Mucosa of descending colon (tissue), 3 donors: ENCODE data around the gene TEX101. TPM values are rescaled to one million over a fixed set of nuclear protein-coding genes. Genes with fewer than 3 reads are reported as not detected.
"Not testable (repeated sequence)": the region's sequence is repeated elsewhere in the genome, so short reads cannot be mapped to it uniquely, and the experiment has no call there.

ENCODE experiments used
- ATAC-seq: fragments of 200-7000 bp; cut with Tn5 transposase; one replicate; pipeline ENCODE4 v1.9.1; 2020; ENCODE audit warnings: mild to moderate bottlenecking, moderate library complexity
- DNase-seq, 3 donors: peaks; one replicate each; pipeline ENCODE4 v3.0.0-alpha.2; 2020
- H3K36me3 ChIP-seq: fragments of 200-600 bp; one replicate; pipeline ENCODE4 v1.8.0; 2021; ENCODE audit warnings: low read depth, mild to moderate bottlenecking
- H3K4me1 ChIP-seq: fragments of 200-600 bp; one replicate; pipeline ENCODE4 v1.8.0; 2021; ENCODE audit warnings: low read depth, mild to moderate bottlenecking
- H3K4me3 ChIP-seq: fragments of 200-600 bp; one replicate; pipeline ENCODE4 v1.8.0; 2021; ENCODE audit warnings: mild to moderate bottlenecking
- H3K9me3 ChIP-seq: fragments of 200-600 bp; one replicate; pipeline ENCODE4 v1.8.0; 2021; ENCODE audit warnings: mild to moderate bottlenecking
- intact Hi-C, 2 donors: fragments of 100-400 bp; cut with DNase I in 1 of 2; cut with micrococcal nuclease in 1 of 2; formaldehyde crosslinking; loops; one replicate each; pipeline versions ENCODE4 v1.11.0 to v1.11.1; 2022; cut with DNase I, micrococcal nuclease
- total RNA-seq, 3 donors: library from RNA; stranded (reverse); fragmentation: NEBNext Ultra II Directional in 2 of 3; extraction: Animal tissue kit (Norgen Biotek cat#: 25700) in 2 of 3; gene quantifications; one replicate each; pipeline versions ENCODE4 v1.2.1 to v1.2.4, GENCODE V29; 2021 to 2023
- TF ChIP-seq, protein P1 (sequence below): fragments of 200-600 bp; IDR thresholded peaks from one replicate; pipeline ENCODE4 v1.8.0; 2022; ENCODE audit warnings: antibody characterized with exemption, mild to moderate bottlenecking
- donor health status: DM: no; HTN: no; CAD: no; lungs with moderate emphysema.
- donor health status: DM: no; HTN: no; CAD: no.
- donor health status: DM: no; HTN: yes; CAD: no.

The TEX101 gene
- total RNA-seq, 3 donors from 2014 or later: 0.35 TPM; not detected in 2

DNA sequence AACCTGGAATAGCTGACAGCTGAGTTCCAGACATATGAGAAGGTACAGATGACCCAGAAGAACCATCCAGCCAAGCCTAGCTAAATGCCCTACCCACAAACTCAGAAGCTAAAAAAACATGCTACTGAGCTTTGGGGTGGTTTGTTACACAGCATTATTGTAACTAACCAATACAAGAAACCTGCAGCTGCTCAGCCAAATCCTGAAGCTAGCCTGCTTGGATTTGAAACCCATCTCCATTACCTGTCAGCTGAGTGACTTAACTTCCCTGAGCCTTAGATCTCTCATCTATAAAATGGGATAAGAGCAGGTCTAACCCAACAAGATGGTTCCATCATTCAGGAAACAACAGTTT, 25.0 kb downstream of the TEX101 start:
- no peak overlapping the region for H3K4me3 ChIP-seq
- DNase-seq (no peak), ATAC-seq (no peak)
- H3K9me3 ChIP-seq: no peaks in the 10 kb centered on the region
- TF ChIP-seq, protein P1, sequence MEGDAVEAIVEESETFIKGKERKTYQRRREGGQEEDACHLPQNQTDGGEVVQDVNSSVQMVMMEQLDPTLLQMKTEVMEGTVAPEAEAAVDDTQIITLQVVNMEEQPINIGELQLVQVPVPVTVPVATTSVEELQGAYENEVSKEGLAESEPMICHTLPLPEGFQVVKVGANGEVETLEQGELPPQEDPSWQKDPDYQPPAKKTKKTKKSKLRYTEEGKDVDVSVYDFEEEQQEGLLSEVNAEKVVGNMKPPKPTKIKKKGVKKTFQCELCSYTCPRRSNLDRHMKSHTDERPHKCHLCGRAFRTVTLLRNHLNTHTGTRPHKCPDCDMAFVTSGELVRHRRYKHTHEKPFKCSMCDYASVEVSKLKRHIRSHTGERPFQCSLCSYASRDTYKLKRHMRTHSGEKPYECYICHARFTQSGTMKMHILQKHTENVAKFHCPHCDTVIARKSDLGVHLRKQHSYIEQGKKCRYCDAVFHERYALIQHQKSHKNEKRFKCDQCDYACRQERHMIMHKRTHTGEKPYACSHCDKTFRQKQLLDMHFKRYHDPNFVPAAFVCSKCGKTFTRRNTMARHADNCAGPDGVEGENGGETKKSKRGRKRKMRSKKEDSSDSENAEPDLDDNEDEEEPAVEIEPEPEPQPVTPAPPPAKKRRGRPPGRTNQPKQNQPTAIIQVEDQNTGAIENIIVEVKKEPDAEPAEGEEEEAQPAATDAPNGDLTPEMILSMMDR: no peak
- peaks cover 9% of the 10 kb centered on the region for H3K4me1 ChIP-seq
- intact Hi-C loops: no loop called here
- no peaks in the 10 kb centered on the region for H3K36me3 ChIP-seq

DNA sequence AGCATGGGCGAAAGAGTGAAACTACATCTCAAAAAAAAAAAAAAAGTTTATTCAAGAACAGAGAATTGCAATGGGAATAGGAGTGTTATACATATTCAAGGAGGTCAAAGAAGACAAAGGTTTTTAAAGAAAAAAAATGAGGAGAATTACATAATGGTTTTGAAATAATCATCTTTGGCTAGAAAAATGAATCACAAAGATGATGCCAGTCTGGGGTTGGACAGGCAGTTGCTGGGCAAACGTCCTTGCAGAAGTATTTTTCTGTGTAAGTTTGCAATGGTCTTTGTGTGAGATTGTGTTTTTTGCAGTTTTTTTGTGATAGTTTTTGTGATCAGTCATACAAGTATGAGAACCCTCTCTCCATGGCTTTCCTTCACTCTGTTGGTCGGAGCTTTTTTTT, 27.0 kb downstream of the TEX101 start:
- DNase-seq: no peak
- no peaks in the 10 kb centered on the region for H3K9me3 ChIP-seq
- H3K4me1 ChIP-seq: peaks cover 9% of the 10 kb centered on the region
- no peaks in the 10 kb centered on the region for H3K36me3 ChIP-seq
- intact Hi-C loops: no loop called here
- H3K4me3 ChIP-seq: no peak overlapping the region
- ATAC-seq: no peak
- TF ChIP-seq, protein P1: no peak

DNA sequence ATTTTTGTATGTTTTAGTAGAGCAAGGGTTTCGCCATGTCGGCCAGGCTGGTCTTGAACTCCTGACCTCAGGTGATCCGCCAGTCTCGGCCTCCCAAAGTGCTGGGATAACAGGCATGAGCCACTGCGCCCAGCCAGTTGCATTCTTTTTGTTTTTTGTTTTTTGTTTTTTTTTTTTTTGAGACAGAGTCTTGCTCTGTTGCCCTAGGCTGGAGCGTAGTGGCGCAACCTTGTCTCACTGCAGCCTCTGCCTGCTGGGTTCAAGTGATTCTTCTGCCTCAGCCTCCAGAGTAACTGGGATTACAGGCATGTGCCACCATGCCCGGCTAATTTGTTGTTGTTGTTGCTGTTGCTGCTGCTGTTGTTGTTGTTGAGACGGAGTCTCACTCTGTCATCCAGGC, 29.4 kb downstream of the TEX101 start:
- H3K4me1 ChIP-seq, ATAC-seq, H3K9me3 ChIP-seq, DNase-seq, intact Hi-C loops, H3K4me3 ChIP-seq, H3K36me3 ChIP-seq: not testable (repeated sequence)

DNA sequence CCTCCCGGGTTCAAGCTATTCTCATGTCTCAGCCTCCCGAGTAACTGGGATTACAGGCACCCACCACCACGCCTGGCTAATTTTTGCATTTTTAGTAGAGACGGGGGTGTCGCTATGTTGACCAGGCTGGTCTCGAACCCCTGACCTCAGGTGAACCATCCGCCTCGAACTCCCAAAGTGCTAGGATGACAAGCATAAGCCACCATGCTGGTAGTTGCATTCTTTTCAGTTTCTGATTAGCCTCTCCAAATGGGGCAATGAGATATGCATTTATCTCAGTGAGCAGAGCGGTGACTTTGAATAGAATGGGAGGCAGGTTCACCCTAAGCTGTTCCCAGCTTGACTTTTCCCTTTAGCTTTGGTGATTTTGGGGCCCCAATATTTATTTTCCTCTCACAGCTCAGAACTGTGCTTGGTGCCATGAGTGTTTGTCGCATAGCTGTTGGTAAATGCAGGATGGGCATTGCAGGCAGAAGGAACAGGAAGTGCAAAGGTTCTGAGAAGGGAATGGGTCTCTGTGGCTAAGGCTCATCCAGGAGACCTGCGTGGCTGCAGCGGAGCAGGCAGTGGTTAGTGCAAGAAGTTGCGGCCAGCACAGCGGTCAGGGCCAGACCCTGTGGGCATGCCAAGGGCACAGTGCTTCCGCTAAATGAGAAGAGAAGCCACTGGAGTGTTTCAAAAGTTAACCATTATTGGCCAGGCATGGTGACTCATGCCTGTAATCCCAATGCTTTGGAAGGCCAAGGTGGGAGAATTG, 30.0 kb downstream of the TEX101 start:
- DNase-seq (no peak), ATAC-seq (no peak)
- Histone ChIP-seq H3K4me3 (no peak overlapping the region), H3K9me3 (no peaks in the 10 kb centered on the region), H3K36me3 (no peaks in the 10 kb centered on the region), H3K4me1 (no peaks in the 10 kb centered on the region)
- intact Hi-C loops: loop anchor here (5.0 kb wide), 2 partner anchors 73 to 78 kb away; no protein-coding TSS in a partner anchor
- TF ChIP-seq, protein P1: no peak

DNA sequence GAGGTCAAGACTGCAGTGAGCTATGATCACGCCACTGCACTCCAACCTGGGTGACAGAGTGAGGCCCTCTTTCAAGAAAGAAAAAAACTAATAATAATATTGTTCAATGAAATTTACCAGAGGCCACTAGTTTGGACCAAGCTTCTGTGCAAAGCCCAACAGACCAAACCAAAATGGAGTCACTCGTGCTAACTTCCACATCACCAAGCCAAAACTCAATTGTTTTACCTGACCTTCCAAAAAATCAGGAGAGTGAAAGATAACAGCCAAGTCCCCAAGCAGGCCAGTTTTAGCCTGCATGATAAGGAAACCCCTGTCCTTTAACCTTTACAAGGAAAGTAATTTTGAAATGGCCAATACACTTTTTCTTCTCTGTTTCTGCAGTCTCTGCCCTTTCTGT, 30.7 kb downstream of the TEX101 start:
- H3K4me3 ChIP-seq: no peak overlapping the region
- TF ChIP-seq, protein P1: no peak
- intact Hi-C loops: loop anchor here (5.0 kb wide), 2 partner anchors 72 to 77 kb away; no protein-coding TSS in a partner anchor
- DNase-seq: no peak
- no peaks in the 10 kb centered on the region for H3K9me3 ChIP-seq
- ATAC-seq: no peak
- no peaks in the 10 kb centered on the region for H3K36me3 ChIP-seq
- H3K4me1 ChIP-seq: no peaks in the 10 kb centered on the region

DNA sequence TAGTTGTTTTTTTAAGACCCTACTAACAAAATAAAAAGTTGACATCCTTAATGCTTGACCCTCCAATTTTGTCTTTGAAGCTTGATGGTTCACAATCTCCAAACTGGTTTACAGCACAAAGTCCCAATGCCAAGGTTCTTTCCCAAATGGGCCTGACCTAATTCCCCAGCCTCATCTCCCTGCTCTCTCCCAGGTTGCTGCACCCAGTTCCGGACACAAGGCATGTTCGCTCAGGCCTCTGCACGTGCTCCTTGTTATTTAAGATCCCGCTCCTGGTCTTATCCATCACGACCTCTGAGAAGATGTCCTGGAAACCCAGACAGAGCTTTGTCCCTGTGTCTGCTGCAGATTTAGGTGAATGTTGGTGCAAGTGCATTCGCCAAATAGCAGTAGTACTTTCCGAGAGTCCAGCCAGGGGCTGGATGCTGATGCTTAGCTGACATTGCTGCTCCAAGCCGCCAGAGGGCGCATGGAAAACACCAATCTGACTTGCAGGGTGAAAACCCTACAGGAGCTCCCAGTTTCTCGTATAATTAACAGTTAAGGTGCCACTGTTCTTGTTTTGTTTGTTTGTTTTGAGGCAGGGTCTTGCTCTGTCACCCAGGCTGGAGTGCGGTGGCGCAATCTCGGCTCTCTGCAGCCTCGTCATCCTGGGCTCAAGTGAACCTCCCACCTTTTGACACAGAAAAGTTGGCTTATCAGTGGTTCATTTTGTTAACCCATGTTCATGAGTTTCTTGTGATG, 32.2 kb downstream of the TEX101 start:
- DNase-seq (peak; percentile 76 to 87 (median 77)), ATAC-seq (peak; percentile 94)
- H3K9me3 ChIP-seq: no peaks in the 10 kb centered on the region
- TF ChIP-seq, protein P1: peak; percentile 93
- no peaks in the 10 kb centered on the region for H3K36me3 ChIP-seq
- no peak overlapping the region for H3K4me3 ChIP-seq
- H3K4me1 ChIP-seq: no peaks in the 10 kb centered on the region
- intact Hi-C loops: loop anchor here (5.0 kb wide), 2 partner anchors 70 to 75 kb away; no protein-coding TSS in a partner anchor
